HG03558 (cell line): ENCODE data around the gene COL4A1.

Experiments used
- ATAC-seq: cut with Tn5 transposase; IDR thresholded peaks from one replicate; pipeline ENCODE4 v1.9.1; 2021; ENCODE audit warnings: moderate number of reproducible peaks; ENCODE audit not compliant: unreplicated experiment; ENCODE audit errors: extremely low read depth

The COL4A1 gene

DNA sequence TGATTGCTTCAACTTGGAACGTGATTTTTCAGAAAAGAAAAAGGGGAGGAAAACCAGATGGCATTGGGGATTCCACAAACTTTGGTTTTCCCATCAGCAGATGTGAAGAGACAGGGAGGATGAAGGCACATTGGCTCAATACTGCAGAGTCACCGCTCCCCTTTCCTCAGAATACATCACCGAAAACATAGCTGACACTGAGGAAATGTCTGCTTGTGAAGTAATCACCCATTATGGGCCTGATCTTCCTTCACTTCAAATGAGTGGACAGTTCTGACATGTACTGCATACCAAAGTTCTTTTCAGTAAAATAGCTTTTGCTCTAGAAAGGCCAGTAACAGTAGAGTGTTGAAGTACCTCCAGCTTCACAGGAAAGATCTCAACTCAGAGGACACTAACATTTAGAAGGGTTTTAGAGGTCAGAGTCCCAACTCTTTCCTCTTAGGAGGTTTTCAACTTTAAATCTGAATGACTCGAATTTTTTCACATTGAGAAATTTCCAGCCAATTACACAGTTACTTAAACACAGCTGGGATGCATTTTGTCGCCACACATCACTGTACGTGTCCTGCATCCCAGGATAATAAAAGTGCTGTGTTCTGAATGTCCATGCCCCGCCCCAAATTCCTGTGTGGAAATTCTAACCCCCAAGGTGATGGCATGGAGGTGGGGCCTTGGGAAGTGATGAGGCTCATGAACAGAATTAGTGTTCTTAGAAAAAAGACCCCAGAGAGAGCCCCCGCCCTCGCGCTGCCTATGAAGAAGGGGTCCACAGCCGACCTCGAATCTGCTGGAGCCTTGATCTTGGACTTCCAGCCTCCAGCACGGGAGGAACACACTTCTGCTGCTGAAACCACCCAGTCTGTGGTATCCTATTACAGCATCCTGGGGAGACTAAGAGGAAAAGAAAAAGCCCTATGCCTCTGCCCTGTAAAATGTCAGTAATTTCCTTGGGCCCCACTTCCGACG lies 77.7 kb downstream of the COL4A1 start:
- no peak for ATAC-seq

DNA sequence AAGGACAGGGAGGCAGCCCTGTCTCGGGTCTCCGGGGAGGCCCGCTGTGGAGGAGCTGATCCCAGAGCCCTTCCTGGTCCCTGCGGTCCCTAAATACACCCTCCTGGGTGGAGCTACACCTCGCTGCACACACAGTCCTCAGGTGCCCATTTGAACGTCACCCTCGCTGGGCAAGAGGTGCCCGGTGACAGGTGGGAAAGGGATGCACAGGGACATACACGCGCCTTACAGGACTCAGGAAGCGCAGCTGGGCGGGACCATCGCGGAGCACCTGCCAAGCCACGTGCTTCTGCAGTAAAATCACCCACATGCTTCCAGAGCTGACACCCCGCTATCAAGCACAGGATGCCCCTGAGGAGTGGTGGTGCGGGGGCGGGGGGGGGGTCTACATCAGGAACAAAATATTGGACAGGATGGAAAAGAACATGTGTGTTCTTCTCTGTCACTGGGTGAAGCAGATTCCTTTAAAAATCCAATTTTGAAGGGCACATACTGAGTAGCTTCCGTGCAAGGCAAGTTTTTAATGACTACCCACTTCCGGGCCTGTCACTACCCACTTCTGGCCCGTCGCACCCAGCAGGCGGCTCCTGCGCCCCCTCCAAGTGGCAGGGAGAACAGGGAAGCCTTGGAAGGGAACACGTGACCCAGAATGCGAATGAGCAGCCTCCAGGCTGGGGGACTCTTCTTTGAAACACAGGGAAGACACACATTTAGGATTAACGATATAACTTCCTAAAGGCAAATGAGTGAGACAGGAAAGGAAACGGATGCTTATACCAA lies 78.9 kb downstream of the COL4A1 start:
- no peak for ATAC-seq

DNA sequence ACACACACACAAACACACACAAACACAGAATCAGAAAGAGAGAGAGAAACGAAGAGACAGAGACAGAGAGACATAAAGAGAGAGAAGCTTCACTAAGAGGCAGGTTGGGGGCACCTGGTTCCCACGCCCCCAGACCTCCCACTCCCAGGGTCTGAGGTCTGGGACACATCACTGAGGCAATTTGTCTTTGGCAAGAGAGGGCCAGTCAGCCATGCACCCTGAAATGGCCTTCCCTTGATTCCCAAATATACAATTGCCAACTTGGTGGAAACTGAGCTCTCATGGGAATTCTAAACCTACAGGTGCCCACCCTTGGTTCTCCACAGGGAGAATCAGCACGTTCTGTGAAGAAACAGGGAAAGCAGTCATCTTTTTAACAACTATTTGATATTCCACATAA lies 79.5 kb downstream of the COL4A1 start:
- ATAC-seq, result no peak

- no peak for ATAC-seq
Measured at GRCh38 chr13:110225609-110226574, 81.1 kb downstream of the COL4A1 start.

DNA sequence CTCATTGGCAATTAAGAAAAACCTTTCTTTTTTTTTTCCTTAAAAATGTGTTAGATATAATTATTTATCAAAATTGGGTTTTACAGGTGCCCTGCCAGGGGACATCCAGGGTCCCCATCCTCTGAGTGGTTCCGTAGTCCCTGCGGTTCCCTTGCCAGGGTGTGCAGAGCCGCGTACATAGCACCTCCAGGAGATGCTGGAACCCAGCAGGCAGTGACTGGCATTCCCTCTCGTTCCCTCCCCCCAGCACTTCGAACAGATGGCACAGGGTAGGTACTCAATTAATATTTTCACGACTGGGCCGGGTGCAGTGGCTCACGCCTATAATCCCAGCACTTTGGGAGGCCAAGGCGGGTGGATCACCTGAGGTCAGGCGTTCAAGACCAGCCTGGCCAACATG lies 82.0 kb downstream of the COL4A1 start:
- no peak for ATAC-seq

GRCh38 chr13:110224519-110224918 lies 82.4 kb downstream of the COL4A1 start:
- no peak for ATAC-seq

- ATAC-seq, result no peak
Measured at GRCh38 chr13:110221406-110222117, 85.4 kb downstream of the COL4A1 start.

DNA sequence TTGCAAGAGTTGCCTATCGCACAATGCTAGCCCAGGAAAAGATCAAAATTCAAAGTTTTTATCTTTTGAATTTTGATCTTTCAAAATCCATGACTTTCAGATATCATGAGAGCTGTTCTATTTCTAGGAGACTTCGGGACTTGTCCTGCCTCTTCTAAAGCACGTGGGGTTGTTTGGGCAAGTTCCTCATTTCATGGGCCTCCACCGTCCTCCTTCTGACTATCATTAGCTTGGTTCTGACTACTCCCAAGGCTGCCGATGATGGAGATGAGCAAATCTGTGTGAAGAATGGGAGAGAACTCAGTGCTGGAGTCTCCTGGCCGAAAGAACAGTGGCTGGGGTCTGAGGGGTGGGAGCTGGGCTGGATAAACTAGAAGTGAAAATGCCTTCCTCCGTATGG lies 86.5 kb downstream of the COL4A1 start:
- no peak for ATAC-seq

DNA sequence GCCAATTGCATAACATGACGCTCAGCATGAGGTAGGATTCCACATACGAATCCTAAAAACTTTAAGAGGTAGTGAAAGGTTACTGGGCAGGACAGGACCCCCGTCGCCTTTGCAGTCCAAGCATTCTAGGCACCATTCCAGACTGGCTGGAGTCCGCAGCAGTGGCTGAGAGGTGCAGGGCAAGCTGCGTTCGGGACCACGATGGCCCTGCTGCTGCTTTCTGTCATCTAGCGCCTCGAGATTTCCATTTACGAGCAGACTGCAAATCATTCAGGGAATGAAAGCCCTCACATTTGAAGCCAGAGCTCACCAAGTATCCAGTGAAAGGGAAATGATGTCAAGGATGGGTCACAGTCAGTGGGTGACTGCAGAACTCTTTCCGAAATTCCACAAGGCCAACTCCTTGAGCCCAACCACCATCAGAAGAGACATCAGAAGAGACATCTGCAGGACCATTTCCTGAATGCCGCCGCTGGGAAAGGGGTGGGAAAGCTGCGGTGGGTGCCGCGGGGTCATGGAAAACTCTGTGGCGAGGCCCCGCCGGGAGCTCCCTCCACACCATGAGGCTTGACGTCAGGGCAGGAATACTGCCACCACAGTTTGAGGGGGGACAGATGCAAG lies 88.3 kb downstream of the COL4A1 start:
- no peak for ATAC-seq

DNA sequence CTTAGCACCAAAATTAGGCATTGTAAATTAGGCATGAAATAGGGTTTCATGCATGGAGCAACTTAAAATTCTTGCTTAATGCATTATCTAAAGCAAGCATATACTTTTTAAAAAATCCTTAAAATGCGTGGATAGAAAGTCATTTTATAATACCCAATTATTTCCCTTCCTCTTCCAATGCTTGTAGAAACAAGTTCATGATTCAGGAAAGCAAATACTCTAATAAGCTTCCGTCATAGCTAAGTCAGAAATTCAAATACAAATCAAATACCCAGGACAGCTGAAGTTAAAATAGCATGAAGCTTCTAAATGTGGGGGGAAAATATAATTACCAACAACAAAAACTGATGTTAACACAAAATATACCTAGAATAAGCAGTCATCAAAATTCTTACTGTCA lies 89.1 kb downstream of the COL4A1 start:
- no peak for ATAC-seq

DNA sequence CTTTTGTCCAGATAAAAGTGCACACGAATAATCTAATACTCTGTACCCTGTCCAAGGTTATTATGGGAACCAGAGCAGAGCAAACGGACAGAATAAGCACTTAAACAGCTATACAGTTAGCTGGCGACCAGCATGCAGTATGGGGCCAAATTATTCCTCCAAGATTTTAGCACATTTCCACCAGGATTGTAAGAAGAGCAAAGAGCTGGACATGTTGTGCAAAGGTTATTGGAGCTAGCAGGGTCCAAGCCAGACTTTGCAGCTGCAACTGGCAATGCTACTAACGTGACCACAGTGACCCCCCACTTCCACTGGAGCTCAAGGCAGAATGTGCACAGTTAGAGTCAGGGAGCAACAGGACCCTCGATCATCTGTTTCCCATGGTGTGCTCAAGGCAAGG lies 89.9 kb downstream of the COL4A1 start:
- no peak for ATAC-seq

- ATAC-seq, result no peak
Measured at GRCh38 chr13:110216398-110217041, 90.4 kb downstream of the COL4A1 start.

DNA sequence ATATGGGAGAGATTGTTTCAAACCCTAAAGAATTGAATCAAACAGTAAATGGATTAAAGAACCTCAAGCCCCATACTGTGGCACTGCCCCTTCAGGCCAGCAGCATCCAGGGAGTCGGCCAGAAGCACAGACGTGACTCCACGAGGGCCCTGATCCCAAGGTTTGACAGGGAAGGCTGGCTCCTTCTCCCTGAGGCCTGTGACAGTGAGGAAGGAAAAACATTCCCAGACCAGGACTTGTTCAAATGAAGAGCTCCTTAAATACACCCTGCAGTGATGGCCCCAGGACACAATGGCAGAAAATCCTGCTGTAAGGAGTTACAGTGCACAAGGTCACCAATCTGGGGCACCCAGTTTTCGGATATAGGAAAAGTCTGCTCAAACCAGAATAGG lies 91.0 kb downstream of the COL4A1 start:
- no peak for ATAC-seq

DNA sequence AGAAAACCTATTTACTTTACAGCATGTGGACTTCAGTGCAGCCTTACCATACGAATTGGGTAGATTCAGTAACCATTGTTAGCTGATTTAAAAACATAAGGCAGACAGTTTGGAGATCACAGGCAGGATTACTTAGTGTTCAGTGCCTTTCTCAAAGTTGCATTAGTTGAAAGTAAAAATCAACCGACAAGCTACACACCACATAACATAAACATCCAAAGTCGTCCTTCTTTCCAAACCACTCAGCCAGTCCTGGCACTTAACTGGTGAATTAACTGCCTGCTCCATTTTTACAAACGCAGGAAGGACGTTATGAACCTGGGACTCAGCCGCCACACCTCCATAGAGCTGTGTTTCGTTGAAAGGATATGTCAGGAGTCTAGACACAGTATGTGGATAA lies 91.4 kb downstream of the COL4A1 start:
- ATAC-seq, result no peak

- ATAC-seq, result no peak
Measured at GRCh38 chr13:110214637-110215036, 92.3 kb downstream of the COL4A1 start.

GRCh38 chr13:110213461-110214074 lies 93.4 kb downstream of the COL4A1 start:
- ATAC-seq, result no peak

DNA sequence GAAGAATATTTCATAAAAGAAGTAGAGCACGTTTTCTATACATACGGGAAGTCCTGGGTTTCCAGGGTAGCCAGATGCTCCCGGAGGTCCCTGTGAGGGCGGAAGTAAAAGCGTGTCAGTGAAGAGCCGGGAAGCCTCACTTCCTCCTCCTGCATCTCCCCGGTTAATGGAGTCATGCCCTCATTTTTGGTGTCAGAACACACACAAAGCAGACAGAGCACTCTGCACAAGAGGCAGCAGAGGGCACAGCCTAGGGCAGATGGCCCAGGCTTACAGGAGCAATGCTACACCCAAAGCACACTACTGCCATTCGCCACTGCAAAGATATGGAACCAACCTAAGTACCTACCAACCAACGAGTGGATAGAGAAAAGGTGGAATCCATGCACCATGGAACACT lies 94.4 kb downstream of the COL4A1 start:
- ATAC-seq, result no peak

GRCh38 chr13:110211735-110212134 lies 95.2 kb downstream of the COL4A1 start:
- no peak for ATAC-seq
